ENCODE measurements around the gene SMYD3. TPM values are rescaled to one million over a fixed set of nuclear protein-coding genes. Genes with fewer than 3 reads are reported as not detected.

The SMYD3 gene
- total and polyA plus RNA-seq, 9 of the 15 experiments (the other 6 are each of a cell fraction or from before 2014, with no cell fraction given): 128 to 440 (median 197) TPM

GRCh38 chr1:246445503-246445902, 61.6 kb downstream of the SMYD3 start (continued):
- no peak for TF ChIP-seq E2F6 (IDR thresholded peaks at IDR 0.05; ENCODE audit: borderline replicate concordance in 1 of 2, extremely low read depth in 1 of 2, insufficient read depth in 1 of 2, insufficient read length in 1 of 2, low read depth in 1 of 2, low read length in 1 of 2, poor library complexity in 1 of 2, severe bottlenecking in 1 of 2)

- DNase-seq (ENCODE audit: extremely low read depth in 1 of 4, low spot score in 3 of 4): peak in 1 of 4 experiments; percentile 14
- in situ Hi-C loops (cut with MboI) (loop anchor here (5.0 kb wide), 1 partner anchor 442 kb away; no protein-coding TSS in a partner anchor), intact Hi-C loops (cut with micrococcal nuclease) (no loop called here)
- H3K4me1 ChIP-seq (replicated peaks in 1 of 2; ENCODE audit: control insufficient read depth in 2 of 2, insufficient read depth in 2 of 2, low read length in 2 of 2): peaks cover 0 to 12% of the 10 kb centered on the region in 2 experiments; a peak in 2 of 5 replicates
- no peaks in the 10 kb centered on the region for H3K27me3 ChIP-seq (ENCODE audit: control insufficient read depth in 2 of 2, insufficient read depth in 2 of 2, low read length in 2 of 2)
- POLR2A ChIA-PET: interaction anchor here (0.7 kb wide), 1 partner anchor 786 kb away, joined by 3 read pairs; no protein-coding TSS in a partner anchor
- no peak for FAIRE-seq
- no peaks in the 10 kb centered on the region for H4K20me1 ChIP-seq (replicated peaks; ENCODE audit: control insufficient read depth, insufficient read depth, low read length)
- CTCF ChIA-PET (ENCODE audit: low intra/inter-chr PET ratio): no interaction called here
- no peak overlapping the region for H3K4me3 ChIP-seq
- H3K79me2 ChIP-seq (ENCODE audit: control insufficient read depth, insufficient read depth, low read length): no peaks in the 10 kb centered on the region
- ATAC-seq: no peak
- peaks cover 5% of the 10 kb centered on the region; the same call in 1 of the 2 replicates for H3K9me3 ChIP-seq (replicated peaks; ENCODE audit: control insufficient read depth, insufficient read depth, low read depth, low read length)
- no peaks in the 10 kb centered on the region for H3K9me1 ChIP-seq (ENCODE audit: control insufficient read depth, insufficient read depth, low read length)
- no peaks in the 10 kb centered on the region for H3K36me3 ChIP-seq (ENCODE audit: control insufficient read depth, insufficient read depth, low read length)
- no peak overlapping the region for H3K9ac ChIP-seq (ENCODE audit: insufficient read depth in 1 of 2, low read depth in 2 of 2, low read length in 2 of 2)
- H2AFZ ChIP-seq (ENCODE audit: low read depth, low read length): no peak overlapping the region
- no TSS peak for BruUV-seq (replicated peaks)
- H3K4me2 ChIP-seq (ENCODE audit: insufficient read depth, low read length): no peak overlapping the region
- H3K27ac ChIP-seq (ENCODE audit: extremely low read depth, low read depth, low read length): no peak overlapping the region
- WGBS (ENCODE audit: insufficient coverage, low coverage, missing lambda C conversion rate): 2% methylated on average over 3 of the region's 3 CpGs
- no peak for TF ChIP-seq TRIM24 (IDR thresholded peaks at IDR 0.05)
- no peak for TF ChIP-seq ZNF23 (CRISPR knock-in tag; IDR thresholded peaks at IDR 0.05)
- TF ChIP-seq DLX4 (CRISPR knock-in tag; IDR thresholded peaks at IDR 0.05): no peak
- TF ChIP-seq PBX2 (CRISPR knock-in tag; IDR thresholded peaks at IDR 0.05; ENCODE audit: low read depth): no peak
- TF ChIP-seq PBX2 (tag; conservative IDR thresholded peaks at IDR 0.05; ENCODE audit: low read depth): 0 out of 2 replicates have a peak, but pooled peaks have one; percentile 31
- no peak for TF ChIP-seq CSDE1 (IDR thresholded peaks at IDR 0.05)
- TF ChIP-seq ZNF830 (CRISPR knock-in tag; IDR thresholded peaks at IDR 0.05): no peak
- no peak for TF ChIP-seq TBP (optimal IDR thresholded peaks at IDR 0.05; ENCODE audit: low read depth, low read length)
- no peak for TF ChIP-seq EP400 (IDR thresholded peaks at IDR 0.05)
- no peak for TF ChIP-seq ZNF239 (CRISPR knock-in tag; IDR thresholded peaks at IDR 0.05)
- TF ChIP-seq THAP12 (CRISPR knock-in tag; IDR thresholded peaks at IDR 0.05): no peak
- no peak for TF ChIP-seq ZEB2 (IDR thresholded peaks at IDR 0.05)
- TF ChIP-seq MEF2D (tag; conservative IDR thresholded peaks at IDR 0.05; ENCODE audit: low read depth): peak; percentile 69
- no peak for TF ChIP-seq ZNF584 (CRISPR knock-in tag; IDR thresholded peaks at IDR 0.05; ENCODE audit: low read depth)
- no peak for TF ChIP-seq IFI16 (CRISPR knock-in tag; IDR thresholded peaks at IDR 0.05)
Measured at GRCh38 chr1:246444617-246445016, 62.5 kb downstream of the SMYD3 start.

Data from K562 (cell line).